T-helper 2 cell (primary cell): ENCODE results near the gene SLC16A10.
"Not testable (repeated sequence)": the region's sequence is repeated elsewhere in the genome, so short reads cannot be mapped to it uniquely, and the experiment has no call there.

Source experiments
- DNase-seq, 5 experiments: peaks; one replicate each; pipeline versions ENCODE4 v3.0.0 to v3.0.0-alpha.2; 2012 to 2022

The SLC16A10 gene

DNA sequence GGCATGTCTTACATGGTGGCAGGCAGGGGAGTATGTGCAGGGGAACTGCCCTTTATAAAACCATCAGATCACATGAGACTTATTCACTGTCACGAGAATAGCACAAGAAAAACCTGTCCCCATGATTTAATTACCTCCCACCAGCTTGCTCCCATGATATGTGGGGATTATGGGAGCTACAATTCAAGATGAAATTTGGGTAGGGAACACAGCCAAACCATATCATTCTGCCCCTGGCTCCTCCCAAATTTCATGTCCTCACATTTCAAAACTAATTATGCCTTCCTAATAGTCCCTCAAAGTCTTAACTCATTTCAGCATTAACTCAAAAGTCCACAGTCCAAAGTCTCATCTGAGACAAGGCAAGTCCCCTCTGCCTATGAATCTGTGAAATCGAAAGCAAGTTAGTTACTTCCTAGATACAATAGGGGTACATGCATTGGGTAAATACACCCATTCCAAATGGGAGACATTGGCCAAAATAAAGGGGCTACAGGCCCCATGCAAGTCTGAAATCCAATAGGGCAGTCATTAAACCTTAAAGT is 102.4 kb downstream of the SLC16A10 start:
- DNase-seq: not testable (repeated sequence)

DNA sequence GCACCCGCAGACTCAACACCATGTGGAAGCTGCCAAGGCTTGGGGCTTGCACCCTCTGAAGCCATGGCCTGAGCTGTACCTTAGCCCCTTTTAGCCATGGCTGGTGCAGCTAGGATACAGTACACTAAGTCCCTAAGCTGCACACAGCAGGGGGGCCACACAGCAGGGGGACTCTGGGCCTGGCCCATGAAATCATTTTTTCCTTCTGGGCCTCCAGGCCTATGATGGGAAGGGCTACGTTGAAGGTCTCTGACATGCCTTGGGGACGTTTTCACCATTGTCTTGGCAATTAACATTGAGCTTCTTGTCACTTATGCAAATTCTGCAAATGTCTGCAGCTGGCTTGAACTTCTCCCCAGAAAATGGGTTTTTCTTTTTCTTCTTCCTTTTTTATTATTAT is 103.3 kb downstream of the SLC16A10 start:
- no peak for DNase-seq

DNA sequence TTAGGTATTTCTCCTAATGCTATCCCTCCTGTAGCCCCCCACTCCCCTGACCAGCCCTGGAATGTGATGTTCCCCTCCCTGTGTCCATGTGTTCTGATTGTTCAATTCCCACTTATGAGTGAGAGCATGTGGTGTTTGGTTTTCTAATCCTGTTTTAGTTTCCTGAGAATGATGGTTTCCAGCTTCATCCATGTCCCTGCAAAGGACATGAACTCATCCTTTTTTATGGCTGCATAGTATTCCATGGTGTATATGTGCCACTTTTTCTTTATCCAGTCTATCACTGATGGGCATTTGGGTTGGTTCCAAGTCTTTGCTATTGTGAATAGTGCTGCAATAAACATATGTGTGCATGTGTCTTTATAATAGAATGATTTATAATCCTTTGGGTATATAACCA is 103.8 kb downstream of the SLC16A10 start:
- DNase-seq: not testable (repeated sequence)

DNA sequence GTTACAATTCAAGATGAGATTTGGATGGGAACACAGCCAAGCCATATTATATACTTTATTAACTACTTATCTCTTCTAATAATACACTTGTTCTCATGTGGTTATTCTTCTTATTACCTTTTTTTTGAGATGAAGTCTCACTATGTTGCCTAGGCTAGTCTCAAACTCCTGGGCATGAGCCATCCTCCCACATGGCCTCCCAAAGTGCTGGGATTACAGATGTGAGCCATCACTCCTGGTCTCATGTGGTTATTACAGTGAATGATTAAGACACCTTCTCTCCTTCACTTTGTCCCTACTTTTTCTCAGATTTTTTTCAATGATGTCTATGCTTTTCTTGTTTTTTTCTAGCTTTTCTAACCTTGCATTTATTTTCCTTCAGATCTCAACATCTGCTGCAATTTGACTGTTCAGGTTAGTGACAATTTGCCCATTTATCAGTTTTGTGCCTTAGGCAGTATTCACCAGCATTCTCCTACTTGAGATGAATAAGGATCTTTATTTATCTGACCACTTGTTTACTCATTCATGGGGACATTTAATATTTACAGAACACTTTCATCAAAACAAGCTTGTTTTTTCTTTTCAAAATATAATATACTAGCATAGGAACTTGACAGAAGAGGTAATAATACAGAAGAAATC is 105.7 kb downstream of the SLC16A10 start:
- no peak for DNase-seq

DNA sequence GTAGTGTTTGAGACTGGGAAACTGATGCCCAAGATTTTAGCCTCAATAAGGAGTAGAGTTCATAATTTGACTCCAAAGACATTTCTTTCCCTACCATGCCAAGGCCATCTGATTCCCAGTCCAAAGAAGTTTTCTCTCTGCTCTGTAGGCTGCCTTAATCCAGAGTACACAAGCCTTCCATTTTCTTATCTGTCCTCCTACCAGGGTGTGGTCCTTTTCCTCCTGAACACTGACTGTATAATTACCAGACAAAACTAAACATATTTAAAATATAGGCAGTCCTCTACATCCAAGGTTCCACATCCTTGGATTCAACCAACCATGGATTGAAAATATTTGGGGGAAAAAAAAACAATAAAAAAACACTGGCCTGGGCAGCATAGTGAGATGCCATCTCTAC is 108.4 kb downstream of the SLC16A10 start:
- DNase-seq: no peak

DNA sequence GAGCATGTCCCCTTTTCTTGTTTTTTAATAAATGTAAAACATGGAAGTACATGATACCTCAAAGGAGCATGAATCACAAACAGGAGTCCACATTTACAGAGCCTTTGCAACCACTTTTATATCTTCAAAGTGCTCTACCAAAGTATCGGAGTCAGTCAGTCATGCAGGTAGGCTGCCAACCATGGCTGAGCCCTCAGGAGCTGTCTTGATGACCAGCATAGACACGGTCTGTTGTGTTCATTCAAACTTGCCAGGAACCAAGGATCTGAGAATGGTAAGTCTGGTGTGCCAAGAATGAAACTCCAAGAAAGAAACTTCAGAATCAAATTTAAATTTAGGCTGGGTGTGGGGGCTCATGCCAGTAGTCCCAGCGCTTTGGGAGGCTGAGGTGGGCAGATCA is 111.5 kb downstream of the SLC16A10 start:
- no peak for DNase-seq

DNA sequence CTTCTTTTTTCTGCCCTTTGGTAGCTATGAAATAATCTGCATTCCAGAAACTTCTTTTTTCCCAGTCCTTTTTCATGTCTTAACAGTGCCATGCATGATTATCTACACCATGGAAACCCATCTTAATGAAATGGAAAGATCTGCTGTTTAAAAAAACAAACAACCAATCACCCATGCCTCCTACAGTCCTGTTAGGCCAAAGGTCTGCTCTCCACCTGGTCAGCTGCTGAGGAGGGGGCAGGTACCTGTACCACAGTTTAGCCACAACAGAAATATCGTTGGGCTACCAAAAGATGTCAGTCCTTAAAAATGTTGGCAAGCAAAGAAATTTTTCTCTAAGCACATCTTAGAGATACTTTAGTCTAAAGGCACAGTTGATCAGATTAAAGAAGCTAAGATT is 112.6 kb downstream of the SLC16A10 start:
- no peak for DNase-seq

DNA sequence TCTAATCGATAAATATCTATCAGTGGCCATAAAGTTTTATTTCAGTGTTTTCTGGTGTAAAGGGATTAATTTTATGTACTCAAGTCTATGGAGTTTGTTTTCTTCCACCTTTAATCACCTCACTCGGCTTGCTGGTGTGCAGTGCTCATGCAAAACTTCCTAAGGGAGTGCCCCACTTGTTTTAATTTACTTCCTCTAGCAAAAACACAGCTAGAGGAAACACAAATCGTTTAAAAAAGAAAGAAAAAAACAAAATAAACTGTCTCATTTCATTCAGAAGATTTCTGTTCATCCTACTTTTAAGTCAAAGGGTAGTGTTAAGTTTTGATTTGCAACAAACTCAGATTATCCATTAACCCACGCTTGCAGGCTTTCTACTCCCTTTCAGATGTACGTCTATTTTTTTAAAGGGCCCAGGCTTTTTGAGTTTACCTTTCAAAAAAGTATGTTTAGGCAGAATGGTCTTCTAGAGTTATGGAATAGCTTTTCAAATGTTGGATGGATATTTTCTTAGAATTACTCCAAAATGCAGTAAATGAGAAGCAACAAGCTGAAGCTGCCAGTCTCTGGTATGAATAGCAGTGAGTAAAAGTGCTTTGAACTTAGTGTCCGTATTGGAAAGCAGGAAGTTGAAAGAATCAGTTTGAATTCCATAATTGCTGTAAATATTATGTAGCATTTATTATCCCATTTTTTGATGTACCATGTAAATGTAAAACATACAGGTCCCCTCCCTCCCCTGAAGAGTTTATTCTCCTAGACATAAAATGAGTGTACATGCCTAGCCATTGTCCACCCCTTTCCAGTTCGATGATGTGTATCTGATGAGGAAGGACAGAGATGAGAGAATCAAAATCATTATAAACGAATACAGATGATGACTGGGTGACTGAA is 113.3 kb downstream of the SLC16A10 start:
- no peak for DNase-seq

DNA sequence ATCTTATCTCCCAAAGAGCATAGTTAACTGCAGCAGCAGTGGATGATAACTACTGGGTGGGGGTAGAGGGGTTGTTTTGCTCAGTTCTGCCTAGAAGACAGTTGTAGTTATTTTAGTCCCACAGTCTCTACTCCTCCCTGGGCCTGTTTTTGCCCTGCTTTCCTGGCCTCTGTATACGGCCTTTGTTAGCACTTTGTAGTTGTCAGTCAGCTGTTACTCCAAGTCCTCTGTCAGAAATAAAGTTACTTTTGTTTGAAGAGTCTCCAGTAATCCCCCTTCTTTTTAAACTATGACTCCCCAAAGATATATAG is 113.9 kb downstream of the SLC16A10 start:
- DNase-seq: no peak

DNA sequence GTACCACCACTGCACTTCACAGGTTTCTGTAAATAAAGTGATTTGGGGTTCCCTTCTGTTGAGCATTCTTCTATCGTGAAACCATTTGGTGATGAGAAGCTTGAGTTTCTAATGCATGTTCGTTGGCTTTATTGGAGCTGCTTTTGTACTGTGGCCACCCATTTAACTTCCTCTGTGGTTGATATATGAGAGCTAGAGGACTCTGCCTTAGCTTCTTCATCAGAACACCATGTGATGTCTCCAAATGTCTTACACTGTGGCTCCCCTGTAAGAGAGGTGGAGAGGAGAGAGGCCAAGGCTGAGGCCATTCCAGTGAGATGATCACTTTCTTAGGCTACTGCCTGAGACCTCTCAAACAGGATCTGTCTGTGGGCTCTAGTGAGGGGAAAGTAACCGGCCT is 114.5 kb downstream of the SLC16A10 start:
- peak in 1 of 5 experiments; percentile 46 for DNase-seq

DNA sequence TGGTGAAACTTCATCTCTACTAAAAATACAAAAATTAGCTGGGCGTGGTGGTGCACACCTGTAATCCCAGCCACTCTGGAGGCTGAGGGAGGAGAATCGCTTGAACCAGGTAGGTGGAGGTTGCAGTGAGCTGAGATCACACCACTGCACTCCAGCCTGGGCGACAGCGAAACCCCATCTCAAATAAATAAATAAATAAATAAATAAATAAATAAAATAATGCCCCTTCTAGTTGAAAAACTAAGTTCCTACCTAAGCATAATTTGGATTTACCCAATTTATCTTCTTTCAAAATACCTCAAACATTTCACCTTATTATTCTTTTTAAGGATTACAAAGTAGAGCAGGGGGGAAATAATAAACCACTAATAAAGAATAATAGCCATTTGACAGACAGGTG is 116.2 kb downstream of the SLC16A10 start:
- not testable (repeated sequence) for DNase-seq

DNA sequence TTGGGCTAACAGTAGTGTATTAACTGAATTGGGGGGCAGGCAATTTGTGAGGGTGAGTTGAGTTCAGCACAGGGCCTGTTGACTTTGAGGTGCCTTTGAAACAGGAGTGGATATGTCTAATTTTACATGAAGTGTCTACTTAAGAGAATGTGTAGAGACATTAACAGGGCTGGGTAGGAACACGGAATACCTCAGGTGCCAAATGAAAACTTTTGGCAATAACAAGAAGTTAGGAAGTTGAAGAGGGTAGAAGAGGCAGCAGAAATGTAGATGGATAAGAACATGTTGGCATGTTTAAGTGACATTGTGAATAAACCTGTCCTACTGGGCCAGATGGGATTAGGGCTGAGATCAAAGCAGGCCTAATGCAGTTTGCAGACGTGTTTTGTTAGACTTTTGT is 117.0 kb downstream of the SLC16A10 start:
- no peak for DNase-seq

DNA sequence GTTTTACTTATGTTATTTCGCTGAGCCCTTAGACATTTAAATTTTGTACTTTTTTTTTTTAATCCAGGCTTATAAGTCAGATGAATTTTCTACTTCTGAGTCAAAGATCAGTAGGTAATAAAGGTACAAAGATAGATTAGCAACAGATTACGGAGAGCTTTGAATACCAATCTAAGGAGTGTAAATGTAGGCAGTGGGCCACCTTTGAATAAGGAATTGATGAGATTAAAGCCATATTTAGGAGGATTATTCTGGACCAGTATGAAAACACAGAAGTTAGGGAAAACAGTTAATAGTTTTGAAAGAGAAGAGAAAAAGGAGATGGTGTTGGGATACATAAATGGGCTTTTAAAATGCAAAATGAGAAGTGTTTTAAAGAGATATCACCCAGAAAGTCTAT is 117.6 kb downstream of the SLC16A10 start:
- DNase-seq: no peak

DNA sequence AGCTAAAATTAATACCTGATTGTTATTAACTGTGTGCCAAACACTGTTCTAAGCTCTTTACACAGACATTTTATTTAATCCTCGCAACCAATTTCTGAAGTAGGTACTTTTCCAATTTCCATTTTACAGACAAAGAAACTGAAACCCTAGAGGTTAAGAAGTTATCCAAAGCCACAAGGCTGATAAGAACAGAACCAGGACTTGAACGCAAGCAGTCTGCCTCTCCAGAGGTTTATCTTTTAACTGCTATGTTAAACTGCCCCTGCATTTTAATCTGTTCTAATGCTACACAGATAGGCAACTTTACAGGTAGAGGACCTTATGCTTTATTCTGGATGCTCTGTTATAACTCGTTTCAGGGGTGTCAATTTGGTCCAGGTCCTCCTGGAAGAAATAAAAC is 118.2 kb downstream of the SLC16A10 start:
- peak in 1 of 5 experiments; percentile 10 for DNase-seq

DNA sequence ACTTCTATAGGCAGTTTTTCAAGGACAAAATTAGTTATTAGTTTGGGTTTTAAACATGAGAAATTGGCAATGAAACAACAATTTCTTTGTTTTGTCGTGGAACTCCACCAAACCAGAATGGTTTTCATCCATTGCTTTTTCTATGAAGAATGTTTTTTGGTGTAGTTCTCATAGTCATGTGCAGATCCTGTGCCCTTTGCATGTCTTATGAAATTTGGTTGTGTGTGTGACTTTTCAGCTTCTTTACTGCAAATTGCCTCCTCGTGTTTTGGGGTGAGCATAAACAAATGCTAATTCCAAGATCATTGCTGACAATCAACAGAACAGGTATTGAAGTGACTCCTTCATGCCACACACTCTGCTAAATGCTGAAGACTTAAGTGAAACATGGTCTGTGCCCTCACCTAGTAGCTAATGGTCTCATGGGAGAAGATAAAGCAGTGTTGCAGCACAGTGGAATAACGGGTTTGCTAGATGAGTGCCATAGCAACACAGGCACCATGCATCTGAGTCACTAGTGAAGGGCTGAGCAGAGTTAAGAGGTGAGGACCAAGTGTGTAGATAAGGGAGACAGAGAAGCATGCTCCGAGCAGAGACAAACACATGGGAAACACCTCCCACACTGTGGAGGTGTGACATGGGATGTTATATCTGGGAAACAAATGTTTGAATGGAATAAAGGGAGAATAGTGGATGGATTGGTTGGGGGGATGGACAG is 120.0 kb downstream of the SLC16A10 start:
- no peak for DNase-seq

DNA sequence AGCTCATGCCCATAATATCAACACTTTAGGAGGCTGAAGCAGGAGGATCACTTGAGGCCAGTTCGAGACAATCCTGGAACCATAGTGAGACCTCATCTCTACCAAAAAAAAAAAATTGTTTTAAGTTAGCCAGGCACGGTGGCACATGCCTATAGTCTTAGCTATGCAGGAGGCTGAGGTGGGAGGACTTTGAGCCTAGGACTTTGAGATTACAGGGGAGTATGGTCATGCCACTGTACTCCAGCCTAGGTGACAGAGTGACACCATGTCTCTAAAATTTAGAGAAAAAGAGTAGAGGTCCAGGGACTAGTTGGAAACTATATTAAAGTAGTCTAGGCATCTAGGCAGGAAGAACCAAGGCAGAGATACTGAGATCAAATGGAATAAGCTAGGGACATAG is 121.6 kb downstream of the SLC16A10 start:
- no peak for DNase-seq

DNA sequence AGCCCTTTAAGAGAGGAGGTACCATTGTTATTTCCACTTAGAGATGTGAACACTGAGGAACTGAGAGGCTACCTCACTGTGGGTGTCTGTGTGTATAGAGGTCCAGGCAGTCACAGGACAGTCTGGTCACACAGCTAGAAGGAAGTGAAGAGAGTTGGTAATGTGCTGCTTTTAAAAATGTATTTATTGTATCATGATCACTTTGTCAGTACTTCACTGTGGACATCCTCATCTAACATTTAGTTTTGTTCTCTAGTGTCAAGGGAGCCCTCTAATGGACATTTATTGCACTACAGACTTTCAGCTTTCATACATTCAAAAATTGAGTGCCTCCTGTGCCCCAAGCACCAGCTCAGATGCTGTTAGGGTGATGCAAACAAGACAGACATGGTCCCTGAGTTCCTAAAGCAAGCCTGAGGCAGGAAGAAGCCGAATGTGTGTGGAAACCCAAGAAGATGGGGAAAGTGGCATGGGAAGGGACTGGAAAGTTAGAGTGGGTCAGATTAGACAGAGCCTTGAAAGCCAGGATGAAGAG is 123.0 kb downstream of the SLC16A10 start:
- DNase-seq: peak in 2 of 5 experiments; percentile 10 to 66

DNA sequence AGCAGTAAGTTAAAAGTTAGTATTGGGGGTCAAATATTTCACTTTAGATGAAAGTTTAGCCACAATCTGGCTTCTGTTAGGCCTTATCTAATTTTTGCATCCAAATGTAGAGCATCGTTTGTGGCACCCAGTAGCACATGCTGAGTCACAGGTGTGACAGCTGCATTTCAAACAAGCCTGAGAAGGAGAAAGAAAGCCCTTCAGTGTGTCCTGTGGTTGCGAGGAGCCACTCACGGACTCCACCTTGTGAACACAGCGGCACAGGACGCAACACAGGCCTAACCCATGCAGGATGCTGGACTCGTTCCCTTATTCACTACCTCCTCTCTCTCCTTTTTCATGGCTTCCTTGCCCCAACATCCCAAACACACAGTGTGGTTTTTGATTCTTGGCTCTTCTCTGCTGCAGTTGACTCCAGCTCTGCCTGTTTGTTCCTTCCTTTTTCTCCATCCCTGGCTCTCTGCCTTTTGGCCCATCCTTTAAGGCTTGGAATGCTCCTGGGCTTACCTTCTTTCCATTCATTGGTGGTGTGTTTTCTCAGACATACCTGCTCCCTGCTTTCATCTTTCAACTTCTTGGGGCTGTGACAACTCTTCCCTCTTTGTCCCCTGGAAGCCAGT is 124.2 kb downstream of the SLC16A10 start:
- DNase-seq: peak in 1 of 5 experiments; percentile 17

DNA sequence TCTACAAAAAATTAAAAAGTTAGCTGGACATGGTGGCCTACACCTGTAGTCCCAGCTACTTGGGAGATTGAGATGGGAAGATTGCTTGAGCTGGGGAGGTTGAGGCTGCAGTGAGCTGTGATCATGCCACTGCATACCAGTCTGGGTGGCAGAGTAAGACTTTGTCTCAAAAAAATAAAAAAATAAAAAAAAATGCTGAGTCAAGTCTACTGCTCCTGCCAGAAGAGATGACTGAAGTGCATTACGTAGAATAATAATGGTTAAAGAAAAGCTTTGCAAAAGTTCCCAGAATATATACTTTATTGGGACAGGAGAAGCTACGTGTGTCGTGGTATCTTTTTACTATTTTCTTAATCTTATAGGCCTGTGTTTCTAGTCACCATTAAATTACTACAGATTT is 125.3 kb downstream of the SLC16A10 start:
- DNase-seq: no peak

DNA sequence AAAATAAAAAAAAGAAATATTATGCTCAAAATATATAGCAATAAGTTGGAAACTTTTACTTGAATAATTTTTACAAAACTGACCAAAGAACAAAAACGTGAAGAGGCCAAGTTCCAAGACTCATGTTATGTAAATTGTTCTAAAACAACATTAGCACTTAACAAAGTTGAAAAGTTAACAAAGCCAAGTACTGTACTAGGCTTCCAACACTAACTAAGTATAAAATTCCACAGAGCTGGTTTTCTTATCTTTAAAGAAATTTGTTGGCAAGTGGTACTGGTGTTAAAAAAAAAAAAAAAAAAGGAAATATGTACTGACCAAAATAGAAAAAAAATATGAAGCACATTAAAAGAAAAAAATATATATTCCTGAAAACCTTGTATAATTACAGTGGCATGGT is 127.8 kb downstream of the SLC16A10 start:
- no peak for DNase-seq

DNA sequence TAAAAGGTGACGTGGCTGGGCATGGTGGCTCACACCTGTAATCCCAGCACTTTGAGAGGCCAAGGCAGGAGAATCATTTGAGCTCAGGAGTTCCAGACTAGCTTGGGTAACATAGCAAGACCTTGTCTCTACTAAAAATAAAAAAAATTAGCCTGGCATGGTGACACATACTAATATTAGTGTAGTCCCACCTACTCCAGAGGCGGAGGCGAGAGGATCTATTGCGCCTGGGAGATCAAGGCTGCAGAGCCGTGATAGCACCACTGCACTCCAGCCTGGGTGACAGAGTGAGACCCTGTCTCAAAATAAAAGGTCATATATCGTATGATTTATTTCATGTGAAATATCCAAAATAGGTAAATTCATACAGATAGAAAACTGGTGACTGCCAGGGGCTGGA is 132.5 kb downstream of the SLC16A10 start:
- no peak for DNase-seq

DNA sequence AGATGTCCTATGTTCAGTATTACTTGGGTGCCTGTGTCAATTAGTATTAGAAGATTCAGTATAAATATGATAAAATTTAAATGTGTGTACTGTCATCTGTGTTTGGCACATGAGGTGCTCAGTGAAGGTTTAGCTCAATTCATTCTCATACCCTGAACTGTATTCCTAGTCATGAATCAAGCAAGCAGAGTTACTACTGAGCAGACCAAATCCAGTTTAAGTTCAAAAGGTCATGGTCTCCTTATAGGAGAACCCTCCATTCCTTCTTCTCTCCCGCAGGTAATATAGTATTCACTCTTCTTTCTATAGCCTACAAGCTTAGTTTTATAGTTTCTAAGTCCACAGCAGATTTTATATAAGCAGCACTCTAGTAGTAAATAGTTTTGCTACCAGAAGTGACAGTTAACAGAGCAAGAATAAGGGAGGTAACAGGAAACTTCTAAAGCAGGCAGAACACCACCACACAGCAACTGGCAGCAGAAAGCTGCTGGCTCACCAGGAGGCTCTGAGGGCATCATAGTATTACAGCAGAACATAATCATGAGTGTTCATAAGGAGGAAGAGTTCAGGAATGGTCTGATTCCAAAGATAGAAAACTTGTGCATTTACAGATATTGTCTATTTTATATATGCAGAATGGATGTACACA is 133.2 kb downstream of the SLC16A10 start:
- DNase-seq: no peak
